AG04449 (cell line): ENCODE results near the gene CRYGD.

Experiments used
- CTCF ChIA-PET: fragments of 350-600 bp; formaldehyde crosslinking; extraction: SDS; loops from one replicate; lab custom pipeline; 2021; ENCODE audit warnings: antibody characterized with exemption; lab: Yijun Ruan, JAX
- POLR2A ChIA-PET: fragments of 400-600, 350-600 bp; formaldehyde crosslinking; extraction: SDS; loops from one replicate; lab custom pipeline; 2020; ENCODE audit warnings: antibody characterized with exemption, inconsistent platforms; lab: Yijun Ruan, JAX
- DNase-seq: peaks from one replicate; pipeline ENCODE4 v3.0.0-alpha.2; 2010; ENCODE audit warnings: low read depth, low spot score
- H3K4me3 ChIP-seq: 2 replicates; pipeline ENCODE4 v1.5.1; 2011; ENCODE audit warnings: low read depth, mild to moderate bottlenecking, control low read depth, low read length
- TF ChIP-seq, protein P1 (sequence below): IDR thresholded peaks from one replicate; pipeline ENCODE4 v1.5.1; 2011; ENCODE audit warnings: mild to moderate bottlenecking, moderate library complexity, low read length, control low read depth, inconsistent platforms; ENCODE audit not compliant: insufficient read depth; ENCODE audit errors: missing control alignments

CRYGD gene

DNA sequence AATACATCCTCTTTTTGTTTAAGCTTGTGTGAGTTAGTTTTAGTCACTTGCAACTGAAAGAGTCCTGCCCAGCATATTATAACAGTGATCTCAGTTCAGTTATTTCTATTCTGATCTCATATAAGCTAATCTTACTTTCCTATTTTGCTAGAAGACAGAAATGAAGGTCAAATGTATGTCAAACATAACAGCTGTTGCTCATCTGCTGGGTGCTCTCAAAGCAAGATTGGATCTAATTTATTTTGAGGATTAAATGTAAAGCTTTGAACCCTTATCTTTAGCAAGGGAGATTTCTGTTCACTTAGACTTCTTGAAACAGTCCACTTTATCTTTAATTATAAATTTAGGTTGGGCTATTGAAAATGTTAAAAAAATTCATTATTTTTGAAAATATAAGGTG is 31.2 kb downstream of the CRYGD start:
- CTCF ChIA-PET, result interaction anchor here (0.7 to 3.0 kb wide), 3 partner anchors 11 to 21 kb away, joined by 3 to 8 read pairs (median 3); no protein-coding TSS in a partner anchor
- POLR2A ChIA-PET, result interaction anchor here (0.6 kb wide), 1 partner anchor 882 kb away, joined by 3 read pairs; no protein-coding TSS in a partner anchor
- TF ChIP-seq, protein P1, sequence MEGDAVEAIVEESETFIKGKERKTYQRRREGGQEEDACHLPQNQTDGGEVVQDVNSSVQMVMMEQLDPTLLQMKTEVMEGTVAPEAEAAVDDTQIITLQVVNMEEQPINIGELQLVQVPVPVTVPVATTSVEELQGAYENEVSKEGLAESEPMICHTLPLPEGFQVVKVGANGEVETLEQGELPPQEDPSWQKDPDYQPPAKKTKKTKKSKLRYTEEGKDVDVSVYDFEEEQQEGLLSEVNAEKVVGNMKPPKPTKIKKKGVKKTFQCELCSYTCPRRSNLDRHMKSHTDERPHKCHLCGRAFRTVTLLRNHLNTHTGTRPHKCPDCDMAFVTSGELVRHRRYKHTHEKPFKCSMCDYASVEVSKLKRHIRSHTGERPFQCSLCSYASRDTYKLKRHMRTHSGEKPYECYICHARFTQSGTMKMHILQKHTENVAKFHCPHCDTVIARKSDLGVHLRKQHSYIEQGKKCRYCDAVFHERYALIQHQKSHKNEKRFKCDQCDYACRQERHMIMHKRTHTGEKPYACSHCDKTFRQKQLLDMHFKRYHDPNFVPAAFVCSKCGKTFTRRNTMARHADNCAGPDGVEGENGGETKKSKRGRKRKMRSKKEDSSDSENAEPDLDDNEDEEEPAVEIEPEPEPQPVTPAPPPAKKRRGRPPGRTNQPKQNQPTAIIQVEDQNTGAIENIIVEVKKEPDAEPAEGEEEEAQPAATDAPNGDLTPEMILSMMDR, result no peak
- no peak for DNase-seq
- no peak overlapping the region for H3K4me3 ChIP-seq

DNA sequence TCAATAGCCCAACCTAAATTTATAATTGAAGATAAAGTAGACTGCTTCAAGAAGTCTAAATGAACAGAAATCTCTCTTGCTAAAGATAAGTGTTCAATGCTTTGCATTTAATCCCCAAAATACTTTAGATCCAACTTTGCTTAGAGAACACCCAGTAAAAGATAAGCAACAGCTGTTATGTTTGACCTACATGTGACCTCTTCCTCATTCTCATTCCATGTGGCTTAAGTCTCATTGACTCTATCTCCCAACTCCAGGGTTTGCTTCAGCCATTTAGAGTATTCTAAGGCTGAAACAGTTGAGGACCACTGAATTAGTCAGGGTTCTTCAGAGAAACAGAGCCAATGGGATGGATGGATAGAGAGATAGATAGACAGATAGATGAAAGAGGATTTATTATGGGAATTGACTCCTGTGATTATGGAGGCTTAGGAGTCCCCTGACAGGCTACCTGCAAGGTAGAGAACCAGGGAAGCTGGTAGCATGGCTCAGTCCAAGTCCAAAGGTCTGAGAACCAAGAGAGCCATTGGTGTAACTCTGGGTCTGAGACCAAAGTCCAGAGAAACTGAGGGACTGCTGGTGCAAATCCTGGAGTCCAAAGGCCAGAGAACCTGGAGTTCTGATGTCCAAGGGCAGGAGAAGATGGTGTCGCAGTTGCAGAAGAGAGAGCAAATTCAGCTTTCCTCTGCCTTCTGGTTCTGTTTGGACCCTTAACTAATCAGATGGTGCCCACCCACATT is 32.1 kb downstream of the CRYGD start:
- TF ChIP-seq, protein P1, result no peak
- H3K4me3 ChIP-seq, result no peak overlapping the region
- POLR2A ChIA-PET, result no interaction called here
- CTCF ChIA-PET, result interaction anchor here (0.7 to 3.0 kb wide), 3 partner anchors 10 to 20 kb away, joined by 3 to 8 read pairs (median 3); no protein-coding TSS in a partner anchor
- no peak for DNase-seq

DNA sequence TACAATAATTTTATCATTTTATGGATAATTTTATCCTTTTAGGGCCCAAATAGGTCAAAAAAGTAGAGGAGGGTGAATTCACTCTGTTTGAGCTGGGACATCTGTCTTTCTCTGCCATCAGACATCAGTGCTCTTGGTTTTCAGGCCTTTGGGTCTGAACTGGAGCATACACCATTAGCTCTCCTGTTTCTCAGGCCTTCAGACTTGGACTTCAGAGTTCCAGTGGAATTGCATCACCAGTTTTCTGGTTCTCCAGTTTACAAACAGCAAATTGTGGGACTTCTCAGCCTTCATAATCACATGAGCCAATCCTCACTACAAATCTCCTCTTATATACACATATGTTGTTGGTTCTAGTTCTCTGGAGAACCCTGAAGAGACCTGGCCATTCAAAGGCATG is 33.9 kb downstream of the CRYGD start:
- CTCF ChIA-PET, result interaction anchor here (1.3 to 3.0 kb wide), 2 partner anchors 18 to 20 kb away, joined by 3 to 8 read pairs; no protein-coding TSS in a partner anchor
- no peak for DNase-seq
- H3K4me3 ChIP-seq, result no peak overlapping the region
- POLR2A ChIA-PET, result no interaction called here
- TF ChIP-seq, protein P1, result no peak

DNA sequence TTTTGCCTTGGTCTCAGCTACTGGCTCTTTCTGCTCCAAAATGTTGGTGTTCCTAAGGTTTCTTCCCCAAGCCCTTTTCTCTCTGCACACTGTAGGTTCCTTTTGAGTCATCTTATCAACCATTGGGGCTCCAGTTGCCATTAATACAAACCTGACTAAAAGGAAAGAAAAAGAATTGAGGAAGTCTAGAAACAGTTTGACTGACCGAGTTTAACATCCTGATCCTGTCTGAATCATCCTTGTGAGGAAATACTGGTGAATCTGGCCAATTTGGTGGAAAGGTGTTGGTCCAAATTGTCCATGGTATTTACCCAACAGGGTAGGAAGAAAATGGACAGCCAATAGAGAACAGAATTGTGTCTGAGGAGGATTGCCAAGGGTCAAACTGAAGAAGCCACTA is 38.3 kb downstream of the CRYGD start:
- TF ChIP-seq, protein P1, result no peak
- ChIA-PET POLR2A (no interaction called here), CTCF (interaction anchor here (0.8 kb wide), 1 partner anchor 14 kb away, joined by 3 read pairs; no protein-coding TSS in a partner anchor)
- no peak overlapping the region for H3K4me3 ChIP-seq
- no peak for DNase-seq

DNA sequence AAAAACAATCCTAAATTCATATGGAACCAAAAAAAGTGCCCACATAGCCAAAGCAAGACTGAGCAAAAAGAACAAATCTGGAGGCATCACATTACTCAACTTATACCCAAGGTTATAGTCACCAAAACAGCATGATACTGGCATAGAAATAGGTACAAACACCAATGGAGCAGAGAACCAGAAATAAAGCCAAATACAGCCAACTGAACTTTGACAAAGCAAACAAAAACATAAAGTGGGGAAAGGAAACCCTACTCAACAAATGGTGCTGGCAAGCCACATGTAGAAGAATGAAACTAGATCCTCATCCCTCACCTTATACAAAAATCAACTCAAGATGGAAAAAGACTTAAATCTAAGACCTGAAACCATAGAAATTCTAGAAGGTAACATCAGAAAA is 40.5 kb downstream of the CRYGD start:
- TF ChIP-seq, protein P1, result no peak
- CTCF ChIA-PET, result no interaction called here
- DNase-seq, result no peak
- no peak overlapping the region for H3K4me3 ChIP-seq
- POLR2A ChIA-PET, result no interaction called here

DNA sequence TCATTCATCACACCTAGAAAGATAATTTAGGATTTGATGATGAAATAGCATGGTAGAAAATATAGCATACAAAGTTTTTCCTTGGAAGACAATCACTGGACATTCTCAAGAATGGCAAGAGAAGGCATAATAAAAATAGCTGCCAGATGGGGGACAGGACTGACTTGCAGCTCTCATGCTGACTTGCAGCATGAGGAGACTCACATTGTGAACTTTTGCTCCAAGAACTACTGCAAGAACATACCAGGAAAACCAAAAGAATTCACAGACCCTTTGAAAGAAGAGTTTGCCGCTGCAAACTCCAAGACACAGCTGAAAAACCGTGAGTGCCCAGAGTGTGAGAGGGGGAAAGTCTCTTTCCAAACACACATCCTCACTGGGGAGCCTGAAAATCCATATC is 47.0 kb downstream of the CRYGD start:
- CTCF ChIA-PET, result interaction anchor here (1.0 to 16.2 kb wide), 4 partner anchors 8 to 331 kb away, joined by 3 to 332 read pairs (median 4); no protein-coding TSS in a partner anchor
- POLR2A ChIA-PET, result no interaction called here
- TF ChIP-seq, protein P1, result no peak
- DNase-seq, result peak; percentile 36
- no peak overlapping the region for H3K4me3 ChIP-seq
